Measurements from ENCODE around the gene TTC23.

DNA sequence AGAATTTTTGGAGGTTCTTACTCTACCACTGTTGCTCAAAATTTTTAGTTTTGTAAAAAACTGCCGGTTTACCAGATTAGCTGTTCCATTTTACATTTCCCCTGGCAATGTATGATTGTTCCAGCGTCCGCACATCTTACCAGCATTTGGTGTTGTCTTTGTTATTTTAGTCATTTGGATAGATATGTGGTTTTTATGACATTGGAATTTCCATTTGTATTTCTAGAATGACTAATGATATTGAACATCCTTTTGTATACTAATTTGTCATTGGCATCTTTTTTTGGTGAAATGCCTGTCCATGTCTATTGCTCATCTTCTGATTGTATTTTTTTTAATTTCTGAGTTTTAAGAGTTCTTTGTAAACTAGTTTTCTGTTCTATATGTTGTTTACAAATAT is 30.4 kb upstream of the TTC23 start:
- TF ChIP-seq, protein P1, sequence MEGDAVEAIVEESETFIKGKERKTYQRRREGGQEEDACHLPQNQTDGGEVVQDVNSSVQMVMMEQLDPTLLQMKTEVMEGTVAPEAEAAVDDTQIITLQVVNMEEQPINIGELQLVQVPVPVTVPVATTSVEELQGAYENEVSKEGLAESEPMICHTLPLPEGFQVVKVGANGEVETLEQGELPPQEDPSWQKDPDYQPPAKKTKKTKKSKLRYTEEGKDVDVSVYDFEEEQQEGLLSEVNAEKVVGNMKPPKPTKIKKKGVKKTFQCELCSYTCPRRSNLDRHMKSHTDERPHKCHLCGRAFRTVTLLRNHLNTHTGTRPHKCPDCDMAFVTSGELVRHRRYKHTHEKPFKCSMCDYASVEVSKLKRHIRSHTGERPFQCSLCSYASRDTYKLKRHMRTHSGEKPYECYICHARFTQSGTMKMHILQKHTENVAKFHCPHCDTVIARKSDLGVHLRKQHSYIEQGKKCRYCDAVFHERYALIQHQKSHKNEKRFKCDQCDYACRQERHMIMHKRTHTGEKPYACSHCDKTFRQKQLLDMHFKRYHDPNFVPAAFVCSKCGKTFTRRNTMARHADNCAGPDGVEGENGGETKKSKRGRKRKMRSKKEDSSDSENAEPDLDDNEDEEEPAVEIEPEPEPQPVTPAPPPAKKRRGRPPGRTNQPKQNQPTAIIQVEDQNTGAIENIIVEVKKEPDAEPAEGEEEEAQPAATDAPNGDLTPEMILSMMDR (optimal IDR thresholded peaks at IDR 0.05 in 1 of 3, IDR thresholded peaks at IDR 0.05 in 1 of 3, conservative IDR thresholded peaks at IDR 0.05 in 1 of 3; ENCODE audit: extremely low read depth in 1 of 3, insufficient read depth in 2 of 3, low read length in 3 of 3) = no peak
- no peak for TF ChIP-seq EZH2 (IDR thresholded peaks at IDR 0.05; ENCODE audit: low read length)
